NB4 (cell line): ENCODE measurements around the gene KRT12.

ENCODE experiments used
- CTCF ChIP-seq: IDR thresholded peaks from one replicate; pipeline ENCODE4 v1.5.1; 2012; ENCODE audit warnings: low read depth, low read length
- MAX ChIP-seq: IDR thresholded peaks from 2 replicates; pipeline ENCODE4 v1.6.1; 2011; ENCODE audit warnings: low read depth, low read length
- MYC ChIP-seq: IDR thresholded peaks from 2 replicates; pipeline ENCODE4 v1.6.1; 2011; ENCODE audit warnings: low read depth, low read length
- POLR2A ChIP-seq: IDR thresholded peaks from 2 replicates; pipeline ENCODE4 v1.6.1; 2011; ENCODE audit warnings: mild to moderate bottlenecking; ENCODE audit not compliant: insufficient read length; ENCODE audit errors: extremely low read depth

- TF ChIP-seq POLR2A (peak; percentile 23), CTCF (no peak), MAX (no peak), MYC (no peak)
Measured at GRCh38 chr17:40818733-40819527, 48.1 kb downstream of the KRT12 start.
